CD4-positive, alpha-beta T cell treated with Interleukin-12 subunit alpha and Interleukin-12 subunit beta, for 1 hour (primary cell): ENCODE data around the gene CNTN4.
"Not testable (repeated sequence)": the region's sequence is repeated elsewhere in the genome, so short reads cannot be mapped to it uniquely, and the experiment has no call there.

Source experiments
- DNase-seq: peaks from one replicate; pipeline ENCODE4 v3.0.0-alpha.2; 2020

Gene CNTN4

GRCh38 chr3:2934541-2934940, 835.9 kb downstream of the CNTN4 start:
- DNase-seq = no peak

GRCh38 chr3:2937055-2937454, 838.4 kb downstream of the CNTN4 start:
- DNase-seq = no peak

DNA sequence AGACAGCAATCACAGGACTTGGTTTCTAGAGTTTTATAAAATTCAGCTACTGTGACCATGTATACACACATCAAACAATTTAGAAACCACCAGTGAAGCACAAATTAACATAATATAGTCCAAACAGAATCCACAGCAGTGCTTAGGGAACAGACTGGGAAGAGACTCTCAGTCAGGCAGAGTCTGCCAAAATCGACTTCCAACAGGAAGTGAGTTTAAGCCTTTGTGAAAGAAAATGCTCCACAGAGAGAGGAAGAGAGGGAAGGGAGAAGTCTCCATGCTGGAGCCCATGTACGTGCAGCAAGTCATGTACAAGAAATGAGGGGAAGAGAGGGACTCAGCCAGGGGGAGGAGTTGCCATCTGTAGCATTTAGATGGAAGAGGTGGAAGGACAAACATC, 838.9 kb downstream of the CNTN4 start:
- no peak for DNase-seq

- DNase-seq = no peak
These were observed 840.0 kb downstream of the CNTN4 start for GRCh38 chr3:2938711-2939110.

DNA sequence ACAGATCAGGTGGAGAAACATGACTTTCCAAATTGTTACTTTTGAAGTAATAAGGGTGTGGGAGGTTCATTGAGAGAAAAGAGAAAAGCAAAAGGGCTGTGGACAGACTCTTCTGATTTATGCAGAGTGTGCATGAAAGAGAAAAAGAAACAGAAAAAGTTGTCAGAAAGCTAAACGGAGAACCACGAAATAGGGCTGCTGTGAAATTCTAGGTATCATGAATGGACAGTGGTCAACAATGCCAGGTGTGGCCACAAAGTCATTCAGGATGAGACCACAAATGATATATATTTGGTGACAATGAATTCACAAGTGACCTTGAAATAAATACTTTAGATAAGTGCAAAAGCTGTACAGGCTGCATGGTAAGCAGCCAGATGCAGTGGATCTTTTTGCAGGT, 841.4 kb downstream of the CNTN4 start:
- DNase-seq = no peak

GRCh38 chr3:2944628-2945027, 846.0 kb downstream of the CNTN4 start:
- DNase-seq = no peak

DNA sequence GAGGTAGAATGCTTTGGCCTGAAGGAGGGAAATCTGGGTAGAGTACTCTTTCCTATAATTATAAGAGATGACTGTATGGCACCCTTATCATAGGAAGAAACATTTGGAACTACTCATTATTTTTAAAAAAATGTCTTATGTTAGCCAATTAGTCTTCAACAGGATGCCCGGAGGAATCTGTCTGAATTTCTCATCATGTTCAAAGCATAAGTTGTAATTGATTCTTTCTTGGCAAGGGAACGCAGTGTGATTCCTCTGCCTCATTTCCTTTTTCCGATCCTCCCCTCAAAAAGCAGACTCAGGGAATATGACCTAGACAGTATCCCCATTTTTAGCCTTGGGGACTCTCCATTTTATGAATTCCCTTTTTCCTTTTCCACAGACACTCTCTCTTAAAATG, 846.5 kb downstream of the CNTN4 start:
- no peak for DNase-seq

DNA sequence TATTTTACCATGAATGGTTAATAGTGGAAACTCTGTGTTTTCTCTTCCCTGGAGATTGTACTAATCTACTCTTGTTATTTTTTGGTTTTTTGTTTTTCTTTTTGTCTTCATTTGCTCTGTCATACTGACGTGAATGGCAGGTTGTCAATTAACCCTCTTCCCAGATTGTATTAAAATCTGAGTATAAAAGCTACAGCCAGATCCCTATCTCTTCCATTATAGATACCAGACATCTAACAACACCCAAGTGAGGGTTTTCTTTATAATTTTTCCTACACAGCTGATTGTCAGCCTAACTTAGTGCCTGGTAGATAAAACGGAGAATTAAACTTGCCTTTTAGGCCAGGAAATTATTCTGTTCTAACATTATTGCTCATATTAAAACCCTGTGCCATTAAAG, 848.9 kb downstream of the CNTN4 start:
- DNase-seq = no peak

DNA sequence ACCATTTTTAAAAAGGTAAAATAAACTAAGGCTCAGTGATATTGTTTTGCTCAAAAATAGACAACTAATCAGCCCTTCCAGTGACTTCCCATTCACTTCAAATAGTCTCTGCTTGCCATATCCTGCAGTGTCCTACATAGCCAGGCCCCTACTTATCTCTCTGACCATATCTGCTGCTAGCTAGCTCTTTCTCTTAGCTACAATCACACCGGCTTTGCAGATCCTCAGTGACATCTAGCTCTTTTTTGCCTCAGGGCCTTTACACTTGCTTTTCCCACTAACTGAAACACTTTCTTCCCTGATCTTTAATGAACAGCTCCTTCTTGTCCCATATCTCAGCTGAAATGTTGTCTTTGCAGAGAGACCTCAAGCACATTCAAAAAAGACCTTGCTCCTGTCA, 850.2 kb downstream of the CNTN4 start:
- no peak for DNase-seq

DNA sequence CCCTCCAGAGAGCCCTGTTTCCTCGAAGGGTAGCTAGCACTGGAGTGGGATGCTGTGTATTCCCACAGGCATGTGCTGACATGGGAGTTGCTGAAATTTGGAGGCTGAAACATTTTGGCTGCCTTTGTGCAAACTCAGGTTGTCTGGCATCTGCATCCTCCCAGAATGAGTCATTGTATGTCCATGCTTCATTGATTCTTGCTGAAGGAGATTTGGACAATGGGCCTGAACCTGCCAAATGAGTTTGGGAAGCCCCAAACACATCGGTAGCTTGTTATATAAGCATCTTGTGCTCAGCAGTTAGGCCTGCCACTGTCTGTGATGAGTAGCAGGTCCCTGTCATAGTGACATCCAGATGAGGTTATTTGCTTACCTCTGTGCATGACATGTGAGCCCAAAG, 851.5 kb downstream of the CNTN4 start:
- no peak for DNase-seq

DNA sequence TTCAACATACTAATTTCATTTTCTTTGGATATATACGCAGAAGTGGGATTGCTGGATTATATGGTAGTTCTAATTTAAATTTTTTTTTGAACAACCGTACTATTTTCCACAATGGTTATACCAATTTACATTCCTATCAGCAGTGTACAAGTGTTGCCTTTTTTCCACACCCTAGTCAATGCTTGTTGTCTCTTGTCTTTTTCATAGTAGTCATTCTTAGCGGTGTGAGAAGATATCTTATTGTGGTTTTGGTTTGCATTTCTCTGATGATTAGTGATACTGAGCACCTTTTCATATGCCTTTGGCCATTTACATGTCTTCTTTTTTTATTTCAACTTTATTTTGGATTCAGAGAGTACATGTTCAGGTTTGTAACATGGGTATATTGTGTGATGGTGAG, 858.4 kb downstream of the CNTN4 start:
- no peak for DNase-seq

- DNase-seq = no peak
These were observed 859.9 kb downstream of the CNTN4 start for GRCh38 chr3:2958551-2958950.

- no peak for DNase-seq
These were observed 862.9 kb downstream of the CNTN4 start for GRCh38 chr3:2961576-2961975.

- DNase-seq = no peak
These were observed 869.2 kb downstream of the CNTN4 start for GRCh38 chr3:2967871-2968270.

DNA sequence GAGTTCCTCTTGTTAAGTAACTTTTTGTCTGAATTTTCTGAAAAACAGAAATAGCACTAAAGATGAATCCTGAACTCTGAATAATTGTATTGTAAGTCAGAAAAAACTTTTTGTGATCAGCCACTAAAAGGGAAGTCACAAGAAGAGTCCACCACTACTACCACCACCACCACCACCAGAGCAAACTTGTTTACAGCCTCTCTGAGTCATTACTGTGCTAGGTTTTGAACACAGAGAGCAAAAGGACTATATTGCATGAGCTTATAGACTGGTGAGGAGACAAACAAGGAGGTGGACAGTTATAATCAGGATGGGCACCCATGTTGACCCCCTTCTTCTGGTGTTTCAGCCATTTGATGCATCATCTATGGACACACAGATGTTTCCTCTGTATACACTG, 869.8 kb downstream of the CNTN4 start:
- no peak for DNase-seq

- DNase-seq = no peak
These were observed 877.5 kb downstream of the CNTN4 start for GRCh38 chr3:2976212-2976611.

- no peak for DNase-seq
These were observed 878.1 kb downstream of the CNTN4 start for GRCh38 chr3:2976796-2977195.

DNA sequence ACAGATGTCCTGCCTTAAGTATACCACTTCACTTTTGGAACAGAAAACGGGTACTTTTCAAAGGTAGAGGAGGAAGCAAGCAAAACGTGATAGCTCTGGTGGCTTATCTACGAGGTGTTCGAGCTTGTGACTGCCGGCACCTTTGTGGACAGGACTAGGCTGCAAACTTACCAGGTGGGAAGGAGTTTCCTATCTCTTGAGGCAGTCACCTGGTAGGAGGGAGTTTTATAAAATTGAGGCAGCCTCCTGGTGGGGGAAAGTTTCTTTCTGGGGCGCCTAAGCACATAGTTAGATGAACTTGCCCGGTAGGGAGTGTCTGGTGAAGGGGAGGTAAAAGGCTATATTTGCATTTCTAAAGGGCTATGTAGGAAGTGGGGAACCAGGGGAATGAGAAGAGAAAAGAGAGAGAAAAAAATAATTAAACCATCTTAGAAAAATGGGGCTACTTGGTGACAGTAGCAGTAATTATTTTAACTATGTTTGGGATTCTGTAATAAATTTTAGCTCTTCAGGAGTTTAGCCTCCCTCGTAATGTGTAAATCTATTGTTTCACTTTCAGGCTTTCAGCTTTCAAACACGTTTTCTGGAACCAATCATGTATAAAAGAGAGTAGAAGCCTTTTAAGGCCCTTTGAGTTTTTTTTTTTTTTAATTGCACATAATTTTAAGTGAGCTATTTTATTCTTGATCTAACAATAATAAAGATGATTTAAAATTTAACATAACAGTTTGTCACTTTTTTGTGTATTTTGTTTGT, 880.5 kb downstream of the CNTN4 start:
- no peak for DNase-seq

- no peak for DNase-seq
These were observed 885.6 kb downstream of the CNTN4 start for GRCh38 chr3:2984005-2984830.

DNA sequence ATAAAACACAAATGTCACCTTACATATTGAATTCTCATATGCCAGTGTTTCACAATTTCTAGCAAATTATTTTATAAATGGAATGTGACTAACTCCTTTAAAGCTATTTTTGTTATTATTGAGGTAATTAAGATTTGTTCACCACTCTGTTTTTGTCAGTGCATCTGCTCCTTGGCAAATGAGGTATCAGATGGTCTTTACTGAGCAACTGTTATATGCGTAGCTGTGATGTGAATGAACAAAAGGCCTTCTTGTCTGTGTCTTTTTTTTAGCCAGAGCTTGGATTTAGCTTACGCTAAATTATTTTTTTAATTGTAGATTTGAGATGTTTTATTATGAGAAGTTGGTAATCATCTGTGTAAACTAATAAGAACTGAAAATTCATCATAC, 886.2 kb downstream of the CNTN4 start:
- no peak for DNase-seq

DNA sequence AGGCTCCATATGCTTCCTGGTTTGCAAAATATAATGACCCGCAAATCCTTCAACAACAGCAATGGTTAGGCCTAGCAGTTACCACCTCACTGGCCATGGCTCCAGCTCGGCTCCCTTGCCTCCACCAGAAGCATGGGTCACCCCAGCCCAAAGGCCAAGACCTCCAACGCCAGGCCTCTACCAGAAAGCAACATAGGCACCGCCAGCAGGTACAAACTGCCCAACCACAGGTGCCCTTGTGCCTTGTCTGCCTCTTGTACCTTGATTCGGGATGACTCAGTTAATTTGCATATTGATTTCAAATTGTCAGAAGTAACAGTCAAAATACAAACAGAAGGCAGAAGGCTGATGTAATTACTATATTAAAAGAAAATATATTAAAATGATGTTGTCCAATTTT, 886.8 kb downstream of the CNTN4 start:
- no peak for DNase-seq

- no peak for DNase-seq
These were observed 893.9 kb downstream of the CNTN4 start for GRCh38 chr3:2992534-2992933.

- not testable (repeated sequence) for DNase-seq
These were observed 894.5 kb downstream of the CNTN4 start for GRCh38 chr3:2993130-2993529.

GRCh38 chr3:2993736-2994135, 895.1 kb downstream of the CNTN4 start:
- no peak for DNase-seq

GRCh38 chr3:2995195-2995594, 896.5 kb downstream of the CNTN4 start:
- no peak for DNase-seq
